Measurements from ENCODE around the gene CHURC1. TPM values are rescaled to one million over a fixed set of nuclear protein-coding genes. Genes with fewer than 3 reads are reported as not detected.

The CHURC1 gene
- total and polyA plus RNA-seq, 2 donors (not counting 1 experiment from before 2014, with no cell fraction given), result 29.7 to 77.1 TPM

- Mint-ChIP-seq H3K27ac (peak overlapping the region; percentile 50), H3K9me3 (ENCODE audit: insufficient read depth) (no peaks in the 10 kb centered on the region), H3K4me1 (peaks cover 24% of the 10 kb centered on the region), H3K27me3 (no peaks in the 10 kb centered on the region), H3K4me3 (no peak overlapping the region)
- CTCF ChIA-PET, result no interaction called here
- Histone ChIP-seq H3K4me2 (replicated peaks; ENCODE audit: low read depth, low read length, poor library complexity, severe bottlenecking) (no peak overlapping the region), H3K79me2 (ENCODE audit: control insufficient read depth, insufficient read depth, low read length) (no peaks in the 10 kb centered on the region), H3K4me3 (ENCODE audit: control extremely low read depth in 1 of 5, extremely low read depth in 1 of 5, insufficient read depth in 1 of 5, low read depth in 2 of 5, low read length in 4 of 5) (no peak overlapping the region), H3K4me1 (ENCODE audit: control insufficient read depth in 2 of 2, insufficient read depth in 2 of 2, low read length in 2 of 2) (peaks cover 10 to 13% of the 10 kb centered on the region in 2 donors), H4K20me1 (ENCODE audit: control insufficient read depth, insufficient read depth, low read length, poor library complexity, severe bottlenecking) (no peaks in the 10 kb centered on the region), H3K9me3 (ENCODE audit: control extremely low read depth in 1 of 3, control insufficient read depth in 2 of 3, insufficient read depth in 1 of 3, low read length in 2 of 3) (no peaks in the 10 kb centered on the region), H3K36me3 (replicated peaks in 1 of 2; ENCODE audit: control extremely low read depth in 1 of 2, control insufficient read depth in 1 of 2, extremely low read depth in 1 of 2, insufficient read depth in 2 of 2, low read length in 1 of 2) (peaks cover 0 to 9% of the 10 kb centered on the region in 2 experiments), H3K27ac (ENCODE audit: low read length in 2 of 2) (no peak overlapping the region), H2AFZ (ENCODE audit: insufficient read depth, low read depth, low read length, poor library complexity, severe bottlenecking) (no peak overlapping the region), H3K9ac (ENCODE audit: low read length) (no peak overlapping the region), H3K27me3 (replicated peaks in 1 of 4; ENCODE audit: control extremely low read depth in 1 of 4, control insufficient read depth in 3 of 4, insufficient read depth in 4 of 4, low read length in 3 of 4) (no peaks in the 10 kb centered on the region)
- DNase-seq, result no peak
- WGBS (ENCODE audit: insufficient coverage), result 100% methylated on average over 1 of the region's 2 CpGs
- no peak for ATAC-seq (ENCODE audit: low read depth)
- TF ChIP-seq CTCF (IDR thresholded peaks at IDR 0.05), result no peak
- intact Hi-C loops (cut with micrococcal nuclease), result no loop called here
- POLR2A ChIA-PET, result no interaction called here
These were observed 29.8 kb downstream of the CHURC1 start for GRCh38 chr14:64944041-64944440.

GRCh38 chr14:64944861-64945260 lies 30.6 kb downstream of the CHURC1 start:
- H2AFZ ChIP-seq (ENCODE audit: insufficient read depth, low read depth, low read length, poor library complexity, severe bottlenecking), result no peak overlapping the region
- WGBS (ENCODE audit: insufficient coverage), result 100% methylated on average over 2 of the region's 4 CpGs
- TF ChIP-seq EZH2 (IDR thresholded peaks at IDR 0.05; ENCODE audit: borderline replicate concordance, insufficient read depth, low read depth, low read length, poor library complexity, severe bottlenecking) (no peak), CTCF (IDR thresholded peaks at IDR 0.05) (no peak)
- ChIA-PET POLR2A (no interaction called here), CTCF (no interaction called here)
- no peak overlapping the region for H3K27ac ChIP-seq (ENCODE audit: low read length in 2 of 2)
- no peak overlapping the region for H3K27ac Mint-ChIP-seq
- H3K36me3 ChIP-seq (replicated peaks in 1 of 2; ENCODE audit: control extremely low read depth in 1 of 2, control insufficient read depth in 1 of 2, extremely low read depth in 1 of 2, insufficient read depth in 2 of 2, low read length in 1 of 2), result peaks cover 0 to 9% of the 10 kb centered on the region in 2 experiments
- no peaks in the 10 kb centered on the region for H3K79me2 ChIP-seq (ENCODE audit: control insufficient read depth, insufficient read depth, low read length)
- ATAC-seq (ENCODE audit: low read depth), result no peak
- peaks cover 24% of the 10 kb centered on the region for H3K4me1 Mint-ChIP-seq
- intact Hi-C loops (cut with micrococcal nuclease), result no loop called here
- H3K4me3 ChIP-seq (ENCODE audit: control extremely low read depth in 1 of 5, extremely low read depth in 1 of 5, insufficient read depth in 1 of 5, low read depth in 2 of 5, low read length in 4 of 5), result no peak overlapping the region
- H3K9ac ChIP-seq (ENCODE audit: low read length), result no peak overlapping the region
- no peaks in the 10 kb centered on the region for H3K9me3 ChIP-seq (ENCODE audit: control extremely low read depth in 1 of 3, control insufficient read depth in 2 of 3, insufficient read depth in 1 of 3, low read length in 2 of 3)
- H3K27me3 Mint-ChIP-seq, result no peaks in the 10 kb centered on the region
- no peaks in the 10 kb centered on the region for H4K20me1 ChIP-seq (ENCODE audit: control insufficient read depth, insufficient read depth, low read length, poor library complexity, severe bottlenecking)
- H3K27me3 ChIP-seq (replicated peaks in 1 of 4; ENCODE audit: control extremely low read depth in 1 of 4, control insufficient read depth in 3 of 4, insufficient read depth in 4 of 4, low read length in 3 of 4), result no peaks in the 10 kb centered on the region
- peaks cover 10 to 13% of the 10 kb centered on the region in 2 donors for H3K4me1 ChIP-seq (ENCODE audit: control insufficient read depth in 2 of 2, insufficient read depth in 2 of 2, low read length in 2 of 2)
- no peaks in the 10 kb centered on the region for H3K9me3 Mint-ChIP-seq (ENCODE audit: insufficient read depth)
- H3K4me2 ChIP-seq (replicated peaks; ENCODE audit: low read depth, low read length, poor library complexity, severe bottlenecking), result no peak overlapping the region
- no peak for DNase-seq
- H3K4me3 Mint-ChIP-seq, result no peak overlapping the region

All from B cell (primary cell).